ENCODE measurements around the gene SDC4. TPM values are rescaled to one million over a fixed set of nuclear protein-coding genes. Genes with fewer than 3 reads are reported as not detected.

The SDC4 gene, protein sequence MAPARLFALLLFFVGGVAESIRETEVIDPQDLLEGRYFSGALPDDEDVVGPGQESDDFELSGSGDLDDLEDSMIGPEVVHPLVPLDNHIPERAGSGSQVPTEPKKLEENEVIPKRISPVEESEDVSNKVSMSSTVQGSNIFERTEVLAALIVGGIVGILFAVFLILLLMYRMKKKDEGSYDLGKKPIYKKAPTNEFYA
- 100 to 1,000 TPM in 1 of 2 donors, 10 to 100 TPM in 1; 85.7 to 104 TPM for total RNA-seq
- long read RNA-seq, donor 1, partial matches to known transcripts = 13 of 19 reads
- long read RNA-seq, donor 1, other reads (novel, unspliced or antisense) = 2 of 19 reads
- long read RNA-seq, donor 2, transcript SDC4-201 (5 exons, 2,613 nt) = major isoform, 13 of 36 reads
- long read RNA-seq, donor 2, partial matches to known transcripts = 2 of 36 reads
- long read RNA-seq, donor 2, other reads (novel, unspliced or antisense) = 21 of 36 reads

DNA sequence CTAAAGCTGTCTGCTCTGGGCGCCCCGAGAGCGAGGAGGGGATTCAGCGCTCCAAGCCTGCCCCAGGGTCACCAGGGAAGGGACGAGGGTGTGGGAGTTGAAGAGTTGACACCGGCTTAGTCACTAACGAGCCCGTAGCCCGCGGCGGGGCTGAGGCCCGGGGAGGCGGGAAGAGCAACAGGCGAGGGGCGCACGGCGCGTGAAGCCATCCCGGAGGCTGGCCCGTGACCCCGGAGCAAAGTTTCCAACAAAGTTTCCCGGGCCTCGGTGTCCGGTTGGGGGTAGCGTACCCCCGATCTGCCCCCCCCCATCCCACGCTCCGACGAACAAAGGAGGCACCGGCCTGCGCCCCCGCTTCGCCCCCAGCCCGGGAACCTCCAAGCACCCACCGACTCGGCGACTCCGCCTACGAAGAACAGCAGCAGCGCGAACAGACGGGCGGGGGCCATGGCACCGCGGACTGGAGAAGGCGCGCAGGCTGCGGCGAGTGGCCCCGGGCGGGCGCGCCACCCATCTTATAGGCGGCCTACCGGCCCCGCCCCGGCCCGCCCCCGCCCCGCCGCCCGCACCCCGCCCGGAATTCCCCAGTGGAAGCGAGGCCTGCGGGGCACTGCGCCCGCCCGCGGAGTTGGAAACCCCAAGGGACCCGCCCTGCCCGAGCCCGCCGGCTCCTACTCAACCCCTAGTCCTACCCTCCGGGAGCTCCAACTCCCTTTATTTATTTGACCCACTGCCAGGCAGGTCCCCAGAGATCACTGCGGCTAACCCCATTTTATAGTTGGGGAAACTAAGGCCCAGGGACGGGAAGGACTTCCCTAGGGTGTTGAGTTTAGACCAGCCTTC, at the start of gene SDC4:
Gene SDC4, minus strand, starts transcription at position 489 of the 843 bp plus-strand sequence. Its CDS starts 40 bp downstream, at position 449.
- DNase-seq (ENCODE audit: low spot score) = peak; percentile 88
- intact Hi-C loops (cut with DNase I) = no loop called here

DNA sequence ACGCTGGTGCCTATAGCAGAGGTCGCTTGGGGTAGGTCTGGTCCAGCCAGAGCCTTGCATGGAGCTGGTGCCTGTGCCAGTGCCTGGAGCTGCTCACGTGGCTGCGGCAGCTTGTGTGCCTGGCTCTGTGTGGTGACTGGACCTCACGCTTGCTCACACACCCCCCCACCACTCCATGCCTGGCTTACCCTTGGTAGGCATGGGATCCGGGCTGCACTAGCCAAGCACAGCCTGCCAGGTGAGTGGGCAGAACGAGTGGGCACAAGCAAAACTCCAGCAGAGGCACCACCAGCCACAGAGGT, 46.8 kb upstream of the SDC4 start:
- no peak for DNase-seq (ENCODE audit: low spot score)
- intact Hi-C loops (cut with DNase I) = no loop called here

DNA sequence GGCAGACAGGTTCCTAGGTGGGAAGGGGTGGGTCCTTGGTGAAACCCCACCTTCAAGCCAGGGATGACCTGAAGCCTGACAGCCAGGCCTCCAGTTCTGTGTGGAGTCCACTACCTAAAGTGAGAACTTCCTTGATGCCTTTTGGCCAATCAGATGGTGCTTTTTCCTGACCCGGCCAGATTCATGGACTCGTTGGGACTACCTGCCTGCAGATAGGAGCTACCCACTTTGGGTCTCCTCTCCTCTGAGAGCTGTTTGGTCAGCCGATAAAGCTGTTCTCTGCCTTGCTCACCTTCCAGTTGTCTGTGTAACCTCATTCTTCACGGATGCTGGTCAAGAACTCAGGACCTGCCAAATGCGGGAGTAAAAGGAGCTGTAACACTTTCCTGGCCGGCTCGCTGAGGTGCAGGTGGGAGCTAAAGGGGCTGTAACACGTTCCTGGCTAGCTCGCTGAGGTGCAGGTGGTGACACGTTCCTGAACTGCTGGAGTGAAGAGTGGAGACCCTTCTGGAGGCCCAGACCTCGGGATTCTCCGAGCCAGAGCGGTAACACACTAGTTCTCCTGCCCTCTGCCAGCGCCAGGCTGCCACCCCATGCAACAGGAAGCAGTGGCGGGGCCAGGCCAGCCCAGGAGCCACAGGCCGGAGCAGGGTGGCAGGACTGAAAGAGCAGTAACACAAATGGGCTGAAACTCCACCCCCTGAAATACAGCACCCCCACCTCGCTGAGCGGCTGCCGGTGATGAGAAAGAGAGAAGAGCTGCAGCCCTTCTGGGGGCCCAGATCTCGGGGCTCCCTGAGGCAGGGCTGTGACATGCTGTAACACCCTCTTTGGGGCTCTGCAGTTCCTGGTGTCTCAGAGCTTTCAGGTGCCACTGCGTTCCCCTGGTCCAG, 46.2 kb upstream of the SDC4 start:
- intact Hi-C loops (cut with DNase I) = no loop called here
- no peak for DNase-seq (ENCODE audit: low spot score)

DNA sequence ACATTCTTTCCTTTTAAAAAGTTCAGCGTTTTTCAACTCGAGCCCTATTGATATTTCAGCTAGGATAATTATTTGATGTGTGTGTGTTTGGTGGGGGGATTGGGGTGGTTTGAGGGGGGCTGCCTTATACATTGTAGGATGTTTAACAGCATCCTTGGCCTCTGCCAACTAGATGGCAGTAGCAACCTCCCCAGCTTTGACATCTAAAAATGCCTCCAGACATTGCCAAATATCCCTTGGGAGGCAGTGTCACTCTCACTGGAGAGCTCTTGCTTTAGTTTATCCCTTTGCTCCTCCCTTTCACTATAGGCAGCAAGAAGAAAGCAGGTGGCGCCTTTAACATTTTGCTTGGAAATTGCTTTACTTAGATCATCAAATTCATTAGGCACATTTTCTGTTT, 44.5 kb upstream of the SDC4 start:
- intact Hi-C loops (cut with DNase I) = no loop called here
- no peak for DNase-seq (ENCODE audit: low spot score)

DNA sequence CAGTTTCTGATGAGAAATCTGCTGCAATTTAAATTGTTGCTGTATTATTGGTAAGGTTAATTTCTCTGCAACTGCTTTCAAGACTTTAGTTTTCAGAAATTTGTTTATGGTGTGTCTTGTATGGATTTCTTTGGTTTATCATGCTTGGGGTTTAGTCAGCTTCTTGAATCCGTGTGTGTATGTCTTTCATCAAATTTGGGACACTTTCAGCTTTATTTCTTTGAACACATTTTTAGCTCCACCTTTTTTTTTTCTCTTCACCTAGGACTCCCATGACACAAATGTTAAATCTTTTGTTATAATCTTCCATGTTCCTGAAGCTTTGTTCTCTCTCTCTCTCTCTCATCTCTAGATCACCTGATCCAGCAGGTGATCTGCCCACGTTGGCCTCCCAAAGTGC, 43.3 kb upstream of the SDC4 start:
- intact Hi-C loops (cut with DNase I) = no loop called here

DNA sequence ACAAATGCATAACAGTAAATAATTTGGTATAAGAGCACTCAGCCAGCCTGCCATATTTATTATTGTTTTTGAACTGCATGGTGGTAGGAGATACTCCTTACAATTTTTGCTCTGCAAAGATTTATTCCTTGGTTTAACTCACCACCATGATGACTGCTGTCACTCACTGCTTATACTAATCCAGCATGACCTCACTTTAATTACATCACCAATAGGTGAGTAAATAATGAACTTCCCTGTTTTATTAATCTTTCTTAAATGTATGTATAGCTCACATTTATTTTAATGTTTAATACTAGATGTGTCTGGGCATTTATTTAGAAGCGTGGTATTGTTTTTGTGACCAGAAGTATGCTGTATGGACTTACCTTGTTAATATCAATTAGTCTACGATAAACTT, 42.7 kb upstream of the SDC4 start:
- DNase-seq (ENCODE audit: low spot score) = no peak
- intact Hi-C loops (cut with DNase I) = no loop called here

More for the DNA sequence above, 43.3 kb upstream of the SDC4 start:
- DNase-seq (ENCODE audit: low spot score) = no peak

DNA sequence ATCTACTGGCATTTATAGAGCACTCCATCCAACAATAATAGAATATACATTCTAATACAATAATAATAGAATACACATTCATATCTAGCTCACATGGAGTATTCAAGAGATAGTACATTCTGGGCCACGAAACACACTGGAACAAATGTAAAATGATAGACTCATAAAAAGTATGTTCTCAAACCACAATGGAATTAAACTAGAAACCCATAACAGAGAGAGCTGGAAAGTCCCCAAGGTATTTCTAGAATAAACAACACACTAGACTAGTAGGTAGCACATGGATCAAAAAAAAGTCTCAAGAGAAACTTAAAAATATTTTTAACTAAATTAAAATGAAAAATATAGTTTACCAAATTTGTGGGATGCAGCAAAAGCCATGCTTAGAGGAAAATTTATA, 39.0 kb upstream of the SDC4 start:
- intact Hi-C loops (cut with DNase I) = no loop called here
- DNase-seq (ENCODE audit: low spot score) = no peak

DNA sequence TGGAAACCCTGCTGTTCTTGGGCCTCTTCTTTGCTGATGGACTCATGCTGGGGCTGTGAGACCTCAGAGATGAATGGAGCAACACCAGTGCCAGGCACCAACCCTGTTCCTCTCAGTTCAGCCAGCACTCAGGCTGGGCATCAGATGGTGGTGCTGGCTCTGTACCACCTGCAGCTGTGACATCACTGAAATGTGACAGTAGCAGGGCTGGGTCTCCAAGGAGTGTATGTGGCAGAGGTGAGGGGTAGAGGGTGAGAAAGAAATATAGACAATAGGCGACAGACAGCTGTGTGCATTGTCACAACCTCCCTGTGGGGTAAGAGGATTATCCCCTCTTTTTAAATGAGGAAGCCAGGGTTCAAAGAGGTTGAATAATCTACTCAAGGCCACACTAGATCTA, 30.0 kb upstream of the SDC4 start, which contains the start of gene TP53TG5:
Gene TP53TG5, minus strand, starts transcription at position 135 of the 400 bp plus-strand sequence. Its CDS starts 89 bp downstream, at position 46.
- intact Hi-C loops (cut with DNase I) = no loop called here
- DNase-seq (ENCODE audit: low spot score) = no peak

DNA sequence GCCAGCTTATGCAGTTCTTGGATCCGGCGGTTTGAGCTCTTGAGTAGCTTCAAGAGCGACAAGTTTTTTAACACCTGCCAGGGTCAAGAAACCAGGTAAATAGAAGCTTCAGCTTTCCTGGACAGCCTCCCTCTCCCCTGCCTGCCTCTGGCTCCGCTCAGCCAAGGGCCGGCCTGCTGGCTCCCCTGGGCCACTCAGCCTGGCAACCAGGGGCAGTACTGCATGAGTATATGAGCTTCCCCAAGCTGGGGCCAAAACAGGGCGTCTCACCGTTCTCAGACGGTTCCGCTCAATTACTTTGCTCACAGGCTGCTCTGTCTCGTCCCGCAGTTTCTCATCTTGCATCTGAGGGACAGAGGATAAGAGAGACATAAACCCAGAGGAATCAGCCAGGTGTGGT, 29.0 kb upstream of the SDC4 start:
- intact Hi-C loops (cut with DNase I) = no loop called here
- DNase-seq (ENCODE audit: low spot score) = no peak

DNA sequence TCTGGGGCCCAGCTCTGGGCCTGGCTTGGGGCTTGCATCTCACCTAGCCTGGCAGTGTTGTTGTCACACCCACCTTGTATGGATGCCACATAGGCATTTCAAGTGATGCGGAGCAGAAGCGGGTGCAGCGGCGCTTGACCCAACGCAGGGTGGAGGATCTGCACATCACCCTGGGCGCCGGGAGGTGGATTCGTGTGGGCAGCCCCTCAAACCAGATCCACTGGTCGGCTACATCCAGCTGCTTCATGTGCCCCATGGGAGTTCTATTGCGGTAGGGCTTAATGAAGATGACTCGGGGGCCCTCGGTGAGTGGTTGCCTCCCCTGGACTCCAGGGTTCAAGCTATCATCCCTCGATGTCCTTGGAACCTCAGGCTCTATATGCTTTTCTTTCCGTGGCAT, 26.7 kb upstream of the SDC4 start:
- no peak for DNase-seq (ENCODE audit: low spot score)
- intact Hi-C loops (cut with DNase I) = loop anchor here in 1 of 2 donors (5.0 kb wide), 2 partner anchors 32 to 58 kb away; partner anchors contain the start of gene DBNDD2

DNA sequence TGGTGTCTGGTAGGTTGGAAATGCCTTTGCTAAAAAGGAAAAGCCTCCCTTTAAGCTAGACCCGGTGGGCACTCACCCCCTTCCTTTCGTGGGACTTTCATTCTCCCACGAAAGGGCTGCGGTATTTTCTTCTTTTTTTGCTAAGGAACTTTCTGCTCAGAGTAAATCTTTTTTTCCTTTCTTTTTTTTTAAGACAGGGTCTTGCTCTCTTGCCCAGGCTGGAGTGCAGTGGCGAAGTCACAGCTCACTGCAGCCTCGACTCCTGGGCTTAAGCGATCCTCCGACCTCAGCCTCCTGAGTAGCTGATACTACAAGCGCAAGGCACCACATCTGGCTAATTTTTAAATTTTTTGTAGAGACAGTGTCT, 25.9 kb upstream of the SDC4 start:
- intact Hi-C loops (cut with DNase I) = loop anchor here in 1 of 2 donors (5.0 kb wide), 2 partner anchors 33 to 57 kb away; partner anchors contain the start of gene DBNDD2
- DNase-seq (ENCODE audit: low spot score) = no peak

DNA sequence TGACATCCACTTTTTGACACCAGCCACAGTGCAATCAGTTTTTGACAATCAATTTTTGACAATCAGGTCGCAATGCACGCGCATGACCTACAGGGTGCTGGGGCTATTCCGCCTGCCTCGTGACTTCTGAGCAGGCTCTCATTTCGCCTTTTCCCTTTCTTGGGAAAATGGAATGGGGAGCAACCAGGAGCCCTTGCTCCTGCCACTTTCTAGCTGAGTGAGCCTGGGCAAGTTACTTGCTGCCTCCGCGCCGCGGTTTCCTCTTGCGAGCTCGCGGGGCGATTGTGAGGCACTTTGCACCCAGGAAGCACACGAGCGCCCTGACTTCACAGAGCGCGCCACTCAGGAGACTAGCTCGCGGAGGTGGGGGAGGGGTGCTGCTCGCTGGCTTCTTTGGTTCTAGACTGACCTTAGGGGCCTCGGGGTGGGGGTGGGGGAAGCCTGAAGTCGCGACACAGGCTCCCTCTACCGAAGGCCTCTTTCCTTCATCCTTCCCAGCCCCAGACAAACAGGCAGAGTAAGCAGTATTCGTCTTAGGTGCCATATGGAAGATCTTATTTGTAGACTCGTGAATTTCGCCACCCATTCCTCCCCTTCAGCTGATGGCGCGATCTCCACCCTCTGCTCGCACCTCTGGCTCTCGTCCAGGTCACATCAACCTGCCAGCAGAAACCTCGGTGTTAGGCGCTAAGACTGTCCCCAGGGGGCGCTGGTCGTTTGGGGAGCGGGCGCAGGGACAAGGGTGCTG, 25.3 kb upstream of the SDC4 start:
- intact Hi-C loops (cut with DNase I) = loop anchor here (2.0 to 5.0 kb wide), 3 partner anchors 33 to 56 kb away; partner anchors contain the start of gene DBNDD2 (in 1 of the 2)
- DNase-seq (ENCODE audit: low spot score) = peak; percentile 96

DNA sequence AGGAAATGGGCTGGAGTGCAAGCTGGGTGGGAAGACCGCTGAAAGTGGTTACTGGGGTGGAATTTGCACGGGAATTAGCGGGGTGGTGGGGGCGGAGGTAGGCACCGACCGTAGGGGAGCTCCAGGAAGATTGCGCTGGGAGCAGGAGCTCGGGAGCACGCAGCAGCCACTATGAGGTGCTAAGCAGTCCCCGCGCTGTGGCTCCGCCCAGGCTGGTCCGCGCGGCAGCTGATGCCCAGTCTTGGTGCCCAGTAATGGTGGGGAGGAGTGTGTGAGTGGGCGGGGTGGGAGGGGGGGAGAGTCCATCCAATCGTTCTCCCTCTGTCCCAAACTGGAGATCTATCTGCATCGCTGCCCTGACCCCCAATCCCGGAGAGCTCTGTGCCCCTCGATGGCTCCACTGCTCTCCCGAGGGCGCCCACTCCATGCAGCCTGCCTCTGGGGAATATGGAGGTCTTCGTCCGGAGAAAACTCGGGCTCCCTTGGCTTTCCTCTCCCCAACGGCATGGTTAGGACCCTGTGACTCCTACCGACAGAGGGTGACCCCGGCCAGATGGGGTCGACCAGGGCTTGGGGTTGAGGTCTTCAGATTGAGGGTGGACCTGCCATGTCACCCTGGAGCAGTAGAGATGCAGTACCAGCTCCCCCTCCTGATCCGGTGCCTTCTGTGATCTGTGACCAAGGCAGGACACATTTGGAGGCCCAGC, 24.6 kb upstream of the SDC4 start:
- no peak for DNase-seq (ENCODE audit: low spot score)
- intact Hi-C loops (cut with DNase I) = loop anchor here (2.0 to 5.0 kb wide), 3 partner anchors 34 to 55 kb away; partner anchors contain the start of gene DBNDD2 (in 1 of the 2)

DNA sequence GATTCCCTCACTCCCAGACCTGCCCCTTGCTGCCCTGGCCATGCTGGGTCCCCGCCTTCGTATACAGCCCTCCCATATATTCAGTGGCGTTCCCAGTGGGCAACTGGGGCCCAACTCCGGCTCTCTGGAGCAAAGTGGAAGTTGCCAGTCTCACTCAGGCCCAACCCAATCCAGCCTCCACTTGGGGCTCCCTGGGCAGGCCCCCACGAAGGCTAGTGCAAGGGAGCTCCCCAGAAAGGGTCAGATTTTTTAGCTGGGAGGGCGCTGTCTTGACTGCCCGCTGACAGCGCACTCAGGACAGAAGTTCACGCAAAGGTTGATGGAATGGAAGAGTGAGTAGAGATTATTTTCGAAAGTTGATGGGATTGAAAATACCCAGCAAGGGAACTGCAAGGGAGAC, 24.0 kb upstream of the SDC4 start:
- intact Hi-C loops (cut with DNase I) = loop anchor here (2.0 to 5.0 kb wide), 3 partner anchors 35 to 55 kb away; partner anchors contain the start of gene DBNDD2 (in 1 of the 2)
- DNase-seq (ENCODE audit: low spot score) = no peak

DNA sequence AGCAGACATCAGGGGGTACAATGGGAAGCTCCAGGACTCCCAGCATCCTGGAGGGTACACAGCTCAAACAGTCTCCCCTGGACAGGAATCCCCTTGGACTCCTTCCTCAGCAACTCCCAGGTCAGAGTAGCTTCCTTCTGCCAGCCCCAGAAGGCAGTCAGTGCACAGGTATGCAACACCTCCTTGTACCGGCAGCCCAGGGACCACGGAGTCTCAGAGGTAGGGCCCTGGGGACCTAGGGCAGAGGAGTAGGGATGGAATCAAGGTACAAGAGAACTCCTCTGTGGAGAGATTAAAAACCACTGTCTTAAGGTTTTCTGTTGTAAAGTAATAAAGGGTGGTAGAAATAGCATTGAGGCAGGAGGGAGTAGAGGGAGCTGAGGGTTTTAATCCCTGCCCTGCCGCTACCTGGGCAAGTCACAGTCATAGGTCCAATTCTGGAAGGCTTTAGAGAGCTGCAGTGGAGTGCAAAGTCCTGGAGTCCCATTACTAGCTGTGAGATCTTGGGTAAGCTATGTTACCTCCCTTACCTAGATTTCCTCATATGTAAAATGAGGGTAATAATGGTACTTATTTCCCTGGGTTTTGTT, 22.4 kb upstream of the SDC4 start:
- intact Hi-C loops (cut with DNase I) = loop anchor here in 1 of 2 donors (5.0 kb wide), 2 partner anchors 37 to 53 kb away; partner anchors contain the start of gene DBNDD2
- DNase-seq (ENCODE audit: low spot score) = no peak

DNA sequence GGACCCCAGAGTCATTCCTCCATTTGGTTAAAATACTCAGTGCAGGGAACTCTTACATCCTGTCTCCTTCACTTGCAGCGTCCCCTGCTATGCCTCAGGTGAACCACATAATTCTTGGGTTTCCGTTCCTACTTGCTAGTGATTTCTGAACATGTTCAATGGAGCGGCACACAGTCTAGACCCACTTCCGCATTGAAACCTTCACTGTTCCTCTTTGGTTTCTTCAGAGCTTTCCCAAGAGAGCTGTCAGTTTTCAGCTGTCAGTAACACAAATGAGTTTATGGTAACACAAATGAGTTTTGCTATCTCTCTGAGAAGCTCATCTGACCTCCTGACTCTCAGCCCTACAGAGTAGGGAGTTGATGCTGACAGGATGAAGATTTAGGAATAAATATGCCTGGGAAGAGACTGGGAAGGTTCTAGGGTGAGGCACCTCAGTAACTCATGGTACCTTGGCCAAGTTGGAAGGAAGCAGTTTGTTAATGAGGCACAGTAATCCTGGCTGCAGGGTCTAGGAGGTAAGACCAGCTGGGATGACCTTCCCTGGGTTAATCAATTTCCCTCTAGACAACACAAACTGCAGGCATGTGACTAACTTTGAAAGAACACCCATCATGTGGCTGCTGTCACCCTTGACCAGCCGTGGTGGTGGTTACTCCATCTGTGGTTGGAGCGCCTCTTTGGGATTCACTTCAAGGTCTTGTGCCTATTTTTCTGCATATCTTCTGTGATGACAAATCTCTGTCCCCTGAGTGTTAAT, 20.2 kb upstream of the SDC4 start:
- intact Hi-C loops (cut with DNase I) = no loop called here
- DNase-seq (ENCODE audit: low spot score) = no peak

DNA sequence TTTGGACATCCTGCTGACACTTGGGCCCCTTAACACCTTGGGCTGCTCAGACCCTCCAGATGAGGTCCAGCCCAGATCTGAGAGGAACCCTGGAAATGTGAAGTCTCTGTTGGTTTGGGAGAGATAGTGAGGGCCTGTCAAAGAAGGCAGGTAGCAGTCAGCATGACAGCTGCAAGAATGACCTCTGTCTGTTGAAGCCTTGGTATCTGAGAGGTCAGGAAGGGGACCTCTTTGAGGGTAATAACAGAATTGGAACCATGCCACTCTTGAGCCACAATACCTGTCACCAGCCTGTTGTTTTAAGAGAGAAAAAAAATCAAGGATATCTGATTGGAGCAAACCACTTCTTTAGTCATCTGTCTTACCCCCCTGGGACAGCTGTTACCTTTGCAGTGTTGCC, 18.9 kb upstream of the SDC4 start:
- no peak for DNase-seq (ENCODE audit: low spot score)
- intact Hi-C loops (cut with DNase I) = no loop called here
